GM19240 (cell line): ENCODE data around the gene C6orf52.
"Not testable (repeated sequence)": the region's sequence is repeated elsewhere in the genome, so short reads cannot be mapped to it uniquely, and the experiment has no call there.

Experiments used
- DNase-seq: peaks from one replicate; pipeline ENCODE4 v3.0.0; 2011; ENCODE audit warnings: low spot score; ENCODE audit not compliant: insufficient read length

Gene C6orf52

GRCh38 chr6:10694302-10695085, at the start of gene C6orf52, which contains the start of gene PAK1IP1:
Gene C6orf52, minus strand, starts transcription at chr6:10694616. Its CDS starts 7,066 bp downstream, at chr6:10687550.
Gene PAK1IP1, plus strand, starts transcription at chr6:10694972. Its CDS starts 14 bp downstream, at chr6:10694986.
- peak; percentile 82 for DNase-seq

DNA sequence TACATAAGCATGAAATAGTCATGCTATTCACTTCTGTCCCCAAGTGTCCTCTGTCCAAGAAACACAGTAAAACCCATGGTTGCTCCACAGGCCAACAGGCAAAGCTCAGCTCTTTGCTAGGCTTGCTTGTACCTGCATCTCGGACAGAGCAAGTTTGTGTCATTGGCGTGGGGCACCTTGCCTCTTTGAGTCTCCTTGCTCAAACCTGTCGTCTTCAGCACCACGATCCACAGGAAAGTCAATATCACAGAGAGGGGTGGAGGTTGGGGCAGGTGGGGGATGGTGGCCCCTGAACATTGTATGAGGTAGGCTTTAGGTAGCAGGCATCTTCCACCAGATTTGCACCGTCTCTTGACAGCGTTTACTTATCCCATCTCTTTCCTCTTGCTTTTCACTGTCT, 49.1 kb upstream of the C6orf52 start:
- DNase-seq, result no peak

- DNase-seq, result no peak
Observed at GRCh38 chr6:10742251-10742650, 47.8 kb upstream of the C6orf52 start.

- DNase-seq, result not testable (repeated sequence)
Observed at GRCh38 chr6:10741643-10742042, 47.2 kb upstream of the C6orf52 start.

DNA sequence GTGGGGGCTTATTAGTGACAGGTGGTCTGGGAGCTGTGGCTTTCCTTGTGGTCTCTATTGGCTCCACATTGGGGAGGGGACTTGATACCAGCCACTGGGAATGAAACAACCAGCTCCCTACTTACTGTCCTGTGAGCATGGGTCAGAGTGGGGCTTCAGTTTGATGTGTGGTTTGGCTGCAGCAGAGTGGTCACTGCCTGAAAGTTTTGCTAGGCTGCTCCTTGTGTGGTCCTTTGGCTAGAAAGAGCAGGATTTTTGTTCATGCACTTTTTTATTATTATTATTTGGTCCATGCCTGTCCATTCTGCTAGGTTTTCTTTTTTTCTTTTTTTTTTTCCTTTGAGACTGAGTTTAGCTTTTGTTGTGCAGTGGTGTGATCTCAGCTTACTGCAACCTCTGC, 45.6 kb upstream of the C6orf52 start:
- no peak for DNase-seq

DNA sequence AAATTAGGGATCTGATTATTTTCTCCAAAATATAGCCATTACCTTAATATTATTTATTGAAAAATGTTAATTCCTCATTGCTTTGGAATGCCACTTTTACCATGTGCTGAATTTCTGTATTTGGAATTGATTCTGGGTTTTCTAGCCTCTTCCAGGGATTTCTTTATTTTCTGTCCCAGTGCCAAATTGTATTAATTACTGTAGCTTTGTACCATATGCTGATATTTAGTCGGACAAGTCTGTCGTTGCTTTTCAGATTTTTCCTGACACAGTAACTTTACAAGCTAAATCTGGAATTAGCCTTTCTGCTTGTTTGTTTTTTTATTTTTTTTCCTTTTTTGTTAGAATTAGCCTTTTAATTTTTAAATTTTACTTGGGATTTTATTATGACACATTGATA, 42.3 kb upstream of the C6orf52 start:
- DNase-seq, result no peak

GRCh38 chr6:10733863-10734262, 39.4 kb upstream of the C6orf52 start:
- DNase-seq, result no peak

DNA sequence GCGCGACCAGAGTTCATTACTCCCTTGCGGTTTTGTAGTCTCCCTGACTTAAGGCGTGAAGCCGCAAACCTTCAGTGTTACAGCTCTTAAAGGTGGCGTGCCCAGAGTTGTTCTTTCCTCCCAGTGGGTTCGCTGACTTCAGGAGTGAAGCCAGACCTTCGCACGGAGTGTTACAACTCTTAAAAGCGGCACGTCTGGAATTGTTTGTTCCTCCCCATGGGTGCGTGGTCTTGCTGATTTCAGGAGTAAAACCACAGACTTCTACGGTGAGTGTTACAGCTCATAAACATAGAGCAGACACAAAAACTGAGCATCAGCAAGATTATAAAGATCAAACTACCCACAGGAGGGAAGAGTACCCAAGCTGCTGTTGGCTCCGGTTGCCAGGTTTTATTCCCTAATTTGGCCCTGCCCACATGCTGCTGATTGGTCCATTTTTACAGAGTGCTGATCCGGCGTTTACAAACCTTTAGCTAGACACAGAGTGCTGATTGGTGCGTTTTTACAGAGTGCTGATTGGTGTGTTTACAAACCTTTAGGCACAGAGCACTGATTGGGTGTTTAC, 38.8 kb upstream of the C6orf52 start:
- no peak for DNase-seq

DNA sequence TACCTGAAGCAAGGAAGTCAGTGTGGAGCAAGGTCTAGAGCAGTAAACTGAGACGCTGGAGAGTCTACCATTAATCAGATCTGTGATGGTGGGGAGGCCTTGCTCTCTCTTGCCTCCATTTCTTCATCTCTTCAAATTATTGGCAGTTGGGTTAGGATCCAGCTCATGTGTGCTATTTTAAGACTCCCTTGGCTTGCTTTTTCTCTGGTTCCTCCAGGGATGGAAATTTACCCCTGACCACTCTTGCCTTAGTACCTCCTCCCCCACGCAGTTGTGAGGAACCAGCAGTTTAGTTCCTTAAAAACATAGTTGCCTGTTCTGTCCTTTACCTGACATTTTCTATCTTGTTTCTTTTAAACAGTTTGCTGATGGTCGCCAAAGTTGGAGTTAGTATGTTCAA, 35.8 kb upstream of the C6orf52 start:
- no peak for DNase-seq

- DNase-seq, result no peak
Observed at GRCh38 chr6:10725716-10726115, 31.3 kb upstream of the C6orf52 start.

DNA sequence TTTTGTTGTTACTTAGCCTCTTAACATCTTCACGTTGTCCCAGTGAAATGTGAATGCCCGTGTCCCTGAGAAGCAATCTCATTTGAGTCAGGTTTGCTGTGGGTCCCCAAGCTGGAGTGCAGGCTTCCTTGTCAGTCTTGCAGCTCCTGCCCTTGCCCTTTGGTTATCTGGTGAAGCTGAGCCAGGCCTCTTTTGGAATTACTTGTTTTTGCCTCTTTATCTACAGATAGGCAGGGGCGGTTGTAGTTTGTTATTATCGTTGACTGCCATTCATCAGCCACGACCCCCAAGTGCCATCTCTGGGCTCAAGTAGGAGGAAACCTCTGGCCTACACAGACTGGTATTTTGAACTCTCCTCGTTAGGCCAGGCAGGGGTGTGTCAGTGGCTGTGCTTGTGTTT, 30.6 kb upstream of the C6orf52 start:
- DNase-seq, result no peak

GRCh38 chr6:10723567-10723881, 29.1 kb upstream of the C6orf52 start:
- no peak for DNase-seq

- peak; percentile 91 for DNase-seq
Observed at GRCh38 chr6:10722820-10723566, 28.6 kb upstream of the C6orf52 start, which contains the start of gene TMEM14C. Gene TMEM14C, plus strand, starts transcription at chr6:10723070. Its CDS starts 1,544 bp downstream, at chr6:10724614.

GRCh38 chr6:10722570-10722819, 28.1 kb upstream of the C6orf52 start:
- no peak for DNase-seq

DNA sequence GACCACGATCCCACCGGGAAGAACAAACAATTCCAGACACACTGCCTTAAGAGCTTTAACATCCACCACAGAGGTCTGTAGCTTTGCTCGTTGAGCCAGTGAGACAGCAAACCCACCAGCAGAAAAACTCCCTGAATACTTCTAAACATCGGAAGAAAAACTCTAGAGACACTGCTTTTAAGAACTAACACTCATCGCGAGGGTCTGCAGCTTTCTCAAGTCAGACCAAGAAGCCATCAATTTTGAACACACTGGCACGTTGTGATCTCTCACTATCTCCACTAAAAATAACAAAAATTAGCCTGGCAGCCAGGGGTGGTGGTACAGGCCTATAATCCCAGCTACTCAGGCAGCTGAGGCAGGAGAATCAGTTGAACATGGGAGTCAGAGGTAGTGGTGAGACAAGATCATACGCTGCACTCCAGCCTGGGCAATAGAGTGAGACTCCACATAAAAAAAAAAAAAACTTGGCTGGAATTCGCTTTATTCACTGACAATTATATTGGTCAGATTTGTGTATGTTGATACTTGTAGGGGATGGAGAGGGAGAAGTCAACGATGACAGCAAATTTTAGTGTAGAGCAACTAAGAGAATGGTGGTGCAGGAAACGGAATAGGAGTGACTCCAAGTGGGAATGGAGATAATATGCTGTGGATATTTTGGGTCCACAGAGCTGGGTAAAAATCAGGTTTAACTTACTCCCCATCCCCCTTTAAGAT, 27.6 kb upstream of the C6orf52 start:
- no peak for DNase-seq

GRCh38 chr6:10720960-10721849, 26.8 kb upstream of the C6orf52 start:
- DNase-seq, result not testable (repeated sequence)

GRCh38 chr6:10720265-10720959, 26.0 kb upstream of the C6orf52 start:
- no peak for DNase-seq

GRCh38 chr6:10719964-10720264, 25.5 kb upstream of the C6orf52 start:
- DNase-seq, result no peak

- DNase-seq, result no peak
Observed at GRCh38 chr6:10719296-10719963, 25.0 kb upstream of the C6orf52 start.

DNA sequence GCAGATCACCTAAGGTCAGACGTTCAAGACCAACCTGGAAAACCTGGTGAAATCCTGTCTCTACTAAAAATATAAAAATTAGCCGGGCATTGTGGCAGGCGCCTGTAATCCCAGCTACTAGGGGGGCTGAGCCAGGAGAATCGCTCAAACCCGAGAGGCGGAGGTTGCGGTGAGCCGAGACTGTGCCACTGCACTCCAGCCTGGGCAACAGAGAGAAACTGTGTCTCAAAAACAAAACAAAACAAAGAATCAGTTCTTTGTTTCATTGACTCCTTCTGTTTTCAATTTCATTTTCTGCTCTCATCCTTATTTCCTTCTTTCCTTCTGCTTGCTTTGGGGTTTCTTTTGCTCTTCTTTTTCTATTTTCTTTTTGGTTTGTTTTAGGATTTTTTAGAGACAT, 19.5 kb upstream of the C6orf52 start:
- DNase-seq, result no peak
